Coronary artery (tissue), 2 donors: ENCODE data around the gene RRP12.

Experiments used
- DNase-seq: peaks from one replicate; pipeline ENCODE4 v3.0.0-alpha.2; 2017; ENCODE audit warnings: low spot score
- H3K27ac ChIP-seq, 2 donors: fragments of 200-600 bp; sonication (generic); one replicate each; pipeline ENCODE4 v1.5.1; 2016 to 2019
- H3K4me3 ChIP-seq: fragments of 200-600 bp; sonication (generic); 2 replicates; pipeline ENCODE4 v1.5.1; 2016; ENCODE audit warnings: mild to moderate bottlenecking, moderate library complexity
- TF ChIP-seq, protein P1 (sequence below): fragments of 200-600 bp; sonication (generic); IDR thresholded peaks from one replicate; pipeline ENCODE4 v1.5.1; 2019; ENCODE audit warnings: antibody characterized with exemption

The RRP12 gene

DNA sequence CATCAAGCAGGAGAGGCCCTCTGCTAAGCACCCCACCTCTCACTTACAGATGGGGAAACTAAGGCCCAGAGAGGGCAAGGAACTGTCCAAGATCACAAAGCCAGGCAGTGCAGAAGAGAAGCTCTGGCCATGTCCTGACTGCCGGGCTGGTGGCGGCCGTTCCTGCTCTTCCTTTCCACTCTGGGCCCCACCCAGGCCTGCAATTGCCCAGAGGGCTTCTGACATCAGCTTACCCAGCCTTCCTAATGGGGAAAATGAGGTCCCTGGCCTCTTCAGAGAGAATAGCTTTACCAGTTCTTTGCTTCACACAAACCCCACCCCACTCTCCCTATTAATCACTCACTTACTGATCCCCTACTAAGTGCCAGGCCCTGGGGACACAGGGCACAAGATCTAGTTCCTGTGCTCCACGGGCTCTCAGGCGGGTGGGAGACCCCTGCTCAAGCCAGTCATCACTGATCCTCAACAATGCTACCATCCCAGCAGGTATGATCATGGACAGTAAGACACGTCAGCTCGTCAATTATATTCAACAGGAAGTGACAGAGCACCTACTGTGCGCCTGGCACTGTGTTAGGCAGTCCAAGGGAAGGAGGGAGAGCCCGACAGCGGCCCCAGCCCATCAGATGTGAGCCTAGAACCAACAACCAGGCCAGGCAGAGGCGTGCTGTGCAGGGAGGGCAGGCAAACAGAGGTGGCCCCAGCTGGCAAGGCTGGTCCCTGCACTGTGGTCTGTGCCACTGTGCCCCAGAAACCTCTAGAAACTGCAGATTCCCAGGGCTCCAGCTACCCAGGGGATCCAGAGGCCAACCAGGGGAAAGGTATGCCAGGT is 40.2 kb downstream of the RRP12 start:
- no peak overlapping the region for H3K27ac ChIP-seq
- no peak for DNase-seq
- TF ChIP-seq, protein P1, sequence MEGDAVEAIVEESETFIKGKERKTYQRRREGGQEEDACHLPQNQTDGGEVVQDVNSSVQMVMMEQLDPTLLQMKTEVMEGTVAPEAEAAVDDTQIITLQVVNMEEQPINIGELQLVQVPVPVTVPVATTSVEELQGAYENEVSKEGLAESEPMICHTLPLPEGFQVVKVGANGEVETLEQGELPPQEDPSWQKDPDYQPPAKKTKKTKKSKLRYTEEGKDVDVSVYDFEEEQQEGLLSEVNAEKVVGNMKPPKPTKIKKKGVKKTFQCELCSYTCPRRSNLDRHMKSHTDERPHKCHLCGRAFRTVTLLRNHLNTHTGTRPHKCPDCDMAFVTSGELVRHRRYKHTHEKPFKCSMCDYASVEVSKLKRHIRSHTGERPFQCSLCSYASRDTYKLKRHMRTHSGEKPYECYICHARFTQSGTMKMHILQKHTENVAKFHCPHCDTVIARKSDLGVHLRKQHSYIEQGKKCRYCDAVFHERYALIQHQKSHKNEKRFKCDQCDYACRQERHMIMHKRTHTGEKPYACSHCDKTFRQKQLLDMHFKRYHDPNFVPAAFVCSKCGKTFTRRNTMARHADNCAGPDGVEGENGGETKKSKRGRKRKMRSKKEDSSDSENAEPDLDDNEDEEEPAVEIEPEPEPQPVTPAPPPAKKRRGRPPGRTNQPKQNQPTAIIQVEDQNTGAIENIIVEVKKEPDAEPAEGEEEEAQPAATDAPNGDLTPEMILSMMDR, result no peak

GRCh38 chr10:97358781-97359180 is 42.4 kb downstream of the RRP12 start:
- no peak for DNase-seq
- TF ChIP-seq, protein P1, result no peak
- H3K27ac ChIP-seq, result no peak overlapping the region
- H3K4me3 ChIP-seq, result no peak overlapping the region

More for the DNA sequence above, 40.2 kb downstream of the RRP12 start:
- H3K4me3 ChIP-seq, result no peak overlapping the region

- H3K4me3 ChIP-seq, result no peak overlapping the region
- no peak for DNase-seq
- no peak overlapping the region for H3K27ac ChIP-seq
- TF ChIP-seq, protein P1, result no peak
Measured at GRCh38 chr10:97358349-97358748, 42.8 kb downstream of the RRP12 start.

- Histone ChIP-seq H3K4me3 (no peak overlapping the region), H3K27ac (no peak overlapping the region)
- TF ChIP-seq, protein P1, result no peak
- no peak for DNase-seq
Measured at GRCh38 chr10:97356918-97357317, 44.2 kb downstream of the RRP12 start.

- no peak overlapping the region for H3K27ac ChIP-seq
Measured at GRCh38 chr10:97356318-97356914, 44.7 kb downstream of the RRP12 start.

GRCh38 chr10:97355571-97355975 is 45.6 kb downstream of the RRP12 start:
- Histone ChIP-seq H3K4me3 (no peak overlapping the region), H3K27ac (no peak overlapping the region)
- TF ChIP-seq, protein P1, result no peak
- no peak for DNase-seq

More at GRCh38 chr10:97356318-97356914, 44.7 kb downstream of the RRP12 start:
- TF ChIP-seq, protein P1, result no peak
- H3K4me3 ChIP-seq, result no peak overlapping the region
- DNase-seq, result no peak

DNA sequence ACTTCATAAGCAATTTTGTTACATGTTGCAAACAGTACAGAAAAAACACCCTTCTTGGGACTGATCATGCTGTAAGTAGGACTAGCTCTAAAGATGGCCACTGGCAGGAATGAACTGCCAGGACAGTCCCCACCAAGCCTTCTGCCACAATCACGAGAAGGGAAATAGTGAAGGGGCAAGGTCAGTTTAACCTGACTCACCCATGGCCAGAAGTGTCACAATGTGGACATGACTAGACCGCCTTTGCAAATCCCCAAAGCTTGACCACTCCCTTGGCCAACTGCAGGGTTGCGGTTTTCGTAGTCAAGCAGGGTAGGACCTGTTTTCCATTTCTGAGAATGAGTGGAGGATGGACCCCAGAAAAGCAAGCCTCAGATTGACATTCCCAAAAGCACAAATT is 47.2 kb downstream of the RRP12 start:
- TF ChIP-seq, protein P1, result no peak
- H3K4me3 ChIP-seq, result no peak overlapping the region
- DNase-seq, result no peak
- no peak overlapping the region for H3K27ac ChIP-seq
